PC-3 (cell line): ENCODE measurements around the gene NUDCD2. TPM values are rescaled to one million over a fixed set of nuclear protein-coding genes. Genes with fewer than 3 reads are reported as not detected.

Experiments used
- ATAC-seq: fragments of 200-7000 bp; cut with Tn5 transposase; 2 replicates; pipeline ENCODE4 v1.9.1; 2020; ENCODE audit warnings: mild to moderate bottlenecking, moderate library complexity
- BruUV-seq: library from RNA; stranded (reverse); fragments of 400-500 nt; replicated peaks from 2 replicates; lab custom pipeline; 2021; lab: Mats Ljungman, UMichigan
- CTCF ChIA-PET: fragments of 300-600 bp; sonication (Branson Sonifier 250); formaldehyde crosslinking; loops from one replicate; lab custom pipeline; 2022; ENCODE audit warnings: antibody characterized with exemption; lab: Charles Lee
- POLR2A ChIA-PET: fragments of 300-600 bp; sonication (Branson Sonifier 250); formaldehyde crosslinking; loops from one replicate; lab custom pipeline; 2022; ENCODE audit warnings: antibody characterized with exemption; ENCODE audit not compliant: unreplicated experiment; lab: Charles Lee
- DNase-seq: peaks from one replicate; pipeline ENCODE4 v3.0.0-alpha.2; 2015
- H2AFZ ChIP-seq: fragments of 300-600 bp; sonication (generic); 2 replicates; pipeline ENCODE4 v1.6.0; 2016; ENCODE audit warnings: antibody characterized with exemption, low read length
- H3F3A ChIP-seq: fragments of 300-600 bp; sonication (generic); one replicate; pipeline ENCODE4 v1.6.0; 2017; ENCODE audit warnings: antibody characterized with exemption, low read length, control low read depth, mild to moderate bottlenecking; ENCODE audit not compliant: unreplicated experiment
- H3K27ac ChIP-seq: fragments of 300-600 bp; sonication (generic); 2 replicates; pipeline ENCODE4 v1.5.1; 2016; ENCODE audit warnings: mild to moderate bottlenecking, low read length
- H3K27me3 ChIP-seq: fragments of 300-600 bp; sonication (generic); 2 replicates; pipeline ENCODE4 v1.6.1; 2016; ENCODE audit warnings: low read length, mixed read lengths
- H3K36me3 ChIP-seq: fragments of 300-600 bp; sonication (generic); 2 replicates; pipeline ENCODE4 v1.6.1; 2016; ENCODE audit warnings: low read depth, mixed run types, low read length, mixed read lengths
- H3K4me1 ChIP-seq: fragments of 300-600 bp; sonication (generic); 2 replicates; pipeline ENCODE4 v1.5.1; 2016; ENCODE audit warnings: low read length; ENCODE audit not compliant: insufficient read depth
- H3K4me2 ChIP-seq: fragments of 300-600 bp; sonication (generic); 2 replicates; pipeline ENCODE4 v1.6.0; 2016; ENCODE audit warnings: low read length
- H3K4me3 ChIP-seq: fragments of 300-600 bp; sonication (generic); 2 replicates; pipeline ENCODE4 v1.5.1; 2016; ENCODE audit warnings: mild to moderate bottlenecking, low read length, mixed read lengths
- H3K79me2 ChIP-seq: fragments of 300-600 bp; sonication (generic); 2 replicates; pipeline ENCODE4 v1.6.1; 2017; ENCODE audit warnings: low read length, mixed read lengths
- H3K9ac ChIP-seq: fragments of 300-600 bp; sonication (generic); 2 replicates; pipeline ENCODE4 v1.6.0; 2016; ENCODE audit warnings: mild to moderate bottlenecking, low read length
- H3K9me2 ChIP-seq: fragments of 300-600 bp; sonication (generic); replicated peaks from 2 replicates; pipeline ENCODE4 v1.6.1; 2016; ENCODE audit warnings: mixed run types, low read length, mixed read lengths
- H3K9me3 ChIP-seq: fragments of 300-600 bp; sonication (generic); 2 replicates; pipeline ENCODE4 v1.6.1; 2016; ENCODE audit warnings: low read length, mixed read lengths
- H4K20me1 ChIP-seq: fragments of 300-600 bp; sonication (generic); 2 replicates; pipeline ENCODE4 v1.6.1; 2016; ENCODE audit warnings: low read length, mixed read lengths
- CTCF ChIP-seq: fragments of 300-600 bp; sonication (generic); conservative IDR thresholded peaks from 2 replicates; pipeline ENCODE4 v1.5.1; 2017; ENCODE audit warnings: antibody characterized with exemption, low read depth, mild to moderate bottlenecking, low read length
- EZH2 ChIP-seq: fragments of 300-600 bp; sonication (generic); IDR thresholded peaks from one replicate; pipeline ENCODE4 v1.6.1; 2017; ENCODE audit warnings: antibody characterized with exemption, mild to moderate bottlenecking, low read length; ENCODE audit not compliant: unreplicated experiment
- EZH2phosphoT487 ChIP-seq: fragments of 300-600 bp; sonication (generic); IDR thresholded peaks from 2 replicates; pipeline ENCODE4 v1.6.1; 2018; ENCODE audit warnings: mild to moderate bottlenecking, antibody characterized with exemption, low read length, borderline replicate concordance
- intact Hi-C: fragments of 100-400 bp; cut with micrococcal nuclease; formaldehyde crosslinking; loops from 2 replicates; pipeline ENCODE4 v1.9.0; 2023
- total RNA-seq: library from RNA; depleted of rRNA; stranded (reverse); fragments of >200 nt; gene quantifications from 2 replicates; pipeline ENCODE4 v1.2.3, GENCODE V29; 2014

The NUDCD2 gene
- total RNA-seq, 1 experiment from 2014 or later: 31.2 TPM

GRCh38 chr5:163459462-163459818 lies 462 bp downstream of the NUDCD2 start:
- peak overlapping the region; percentile 99 for H3K27ac ChIP-seq
- no peak for TF ChIP-seq CTCF
- TF ChIP-seq EZH2: no peak
- no peak for TF ChIP-seq EZH2phosphoT487
- peak overlapping the region; percentile 98 for H3K9ac ChIP-seq
- TSS peak; percentile 67 for BruUV-seq
- POLR2A ChIA-PET: interaction anchor here (0.7 to 0.9 kb wide), 2 partner anchors 18 to 37 kb away, joined by 3 read pairs; no protein-coding TSS in a partner anchor
- no peaks in the 10 kb centered on the region; the same call in 1 of the 2 replicates for H4K20me1 ChIP-seq
- no peaks in the 10 kb centered on the region for H3K27me3 ChIP-seq
- ATAC-seq (peak; percentile 11), DNase-seq (no peak)
- H3F3A ChIP-seq: no peaks in the 10 kb centered on the region
- intact Hi-C loops: no loop called here
- peak overlapping the region; percentile 78 for H3K4me3 ChIP-seq
- peak overlapping the region; percentile 98 for H2AFZ ChIP-seq
- H3K4me2 ChIP-seq: peak overlapping the region; percentile 96
- H3K79me2 ChIP-seq: peaks cover 94% of the 10 kb centered on the region
- no peaks in the 10 kb centered on the region for H3K9me3 ChIP-seq
- CTCF ChIA-PET: no interaction called here
- peaks cover 11% of the 10 kb centered on the region for H3K36me3 ChIP-seq
- H3K9me2 ChIP-seq: no peaks in the 10 kb centered on the region
- H3K4me1 ChIP-seq: peaks cover 13% of the 10 kb centered on the region

GRCh38 chr5:163458778-163459385 lies 1.0 kb downstream of the NUDCD2 start:
- no peaks in the 10 kb centered on the region for H3K9me3 ChIP-seq
- H3K27ac ChIP-seq: peak overlapping the region; percentile 99; the same call in 1 of the 2 replicates
- H2AFZ ChIP-seq: peak overlapping the region; percentile 98
- peak overlapping the region; percentile 78 for H3K4me3 ChIP-seq
- no peaks in the 10 kb centered on the region for H3K9me2 ChIP-seq
- H3K9ac ChIP-seq: peak overlapping the region; percentile 98
- intact Hi-C loops: no loop called here
- ATAC-seq (no peak), DNase-seq (no peak)
- H3K27me3 ChIP-seq: no peaks in the 10 kb centered on the region
- no peak for TF ChIP-seq CTCF
- no peak for TF ChIP-seq EZH2phosphoT487
- no peak for TF ChIP-seq EZH2
- CTCF ChIA-PET: no interaction called here
- H3K4me1 ChIP-seq: peaks cover 13% of the 10 kb centered on the region
- POLR2A ChIA-PET: interaction anchor here (0.9 kb wide), 1 partner anchor 19 kb away, joined by 3 read pairs; no protein-coding TSS in a partner anchor
- BruUV-seq: no TSS peak
- no peaks in the 10 kb centered on the region; the same call in 1 of the 2 replicates for H4K20me1 ChIP-seq
- peaks cover 9% of the 10 kb centered on the region for H3K36me3 ChIP-seq
- peak overlapping the region; percentile 96 for H3K4me2 ChIP-seq
- peaks cover 88% of the 10 kb centered on the region for H3K79me2 ChIP-seq
- no peaks in the 10 kb centered on the region for H3F3A ChIP-seq

DNA sequence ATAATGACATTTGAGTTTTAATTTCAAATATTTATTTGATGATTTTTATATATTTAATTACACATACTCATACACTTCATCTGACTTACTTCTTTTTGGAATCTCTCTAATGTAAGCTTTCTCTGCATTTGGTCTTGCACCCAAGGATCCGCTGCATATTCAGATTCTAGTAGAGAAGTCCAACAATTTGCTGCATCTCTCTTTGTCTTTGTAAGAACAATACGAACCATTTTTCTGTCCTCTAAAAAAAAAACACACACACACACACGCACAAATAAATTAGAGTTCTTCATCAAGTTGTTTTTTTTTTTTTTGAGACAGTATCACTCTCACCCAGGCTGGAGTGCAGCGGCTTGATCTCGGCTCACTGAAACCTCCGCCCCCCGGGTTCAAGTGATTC lies 3.1 kb downstream of the NUDCD2 start:
- peak overlapping the region; percentile 96; the same call in 1 of the 2 replicates for H3K4me2 ChIP-seq
- DNase-seq (no peak), ATAC-seq (no peak)
- H3K4me1 ChIP-seq: peaks cover 4% of the 10 kb centered on the region
- H3K27me3 ChIP-seq: no peaks in the 10 kb centered on the region
- no peaks in the 10 kb centered on the region for H3F3A ChIP-seq
- no peak overlapping the region for H3K9ac ChIP-seq
- peaks cover 16% of the 10 kb centered on the region for H3K36me3 ChIP-seq
- no TSS peak for BruUV-seq
- H2AFZ ChIP-seq: no peak overlapping the region
- H3K79me2 ChIP-seq: peaks cover 68% of the 10 kb centered on the region
- H4K20me1 ChIP-seq: no peaks in the 10 kb centered on the region; the same call in 1 of the 2 replicates
- H3K9me2 ChIP-seq: no peaks in the 10 kb centered on the region
- H3K9me3 ChIP-seq: no peaks in the 10 kb centered on the region
- POLR2A ChIA-PET: no interaction called here
- H3K27ac ChIP-seq: no peak overlapping the region
- intact Hi-C loops: no loop called here
- CTCF ChIA-PET: no interaction called here
- H3K4me3 ChIP-seq: no peak overlapping the region
- no peak for TF ChIP-seq EZH2phosphoT487
- no peak for TF ChIP-seq EZH2
- TF ChIP-seq CTCF: no peak
